Calu3 (cell line): Measurements from ENCODE around the gene MXRA7. TPM values are rescaled to one million over a fixed set of nuclear protein-coding genes. Genes with fewer than 3 reads are reported as not detected.
"Not testable (repeated sequence)": the region's sequence is repeated elsewhere in the genome, so short reads cannot be mapped to it uniquely, and the experiment has no call there.

Source experiments
- BruUV-seq: library from RNA; stranded (reverse); fragments of 400-500 nt; replicated peaks from 2 replicates; lab custom pipeline; 2021; lab: Mats Ljungman, UMichigan
- CTCF ChIA-PET: fragments of 300-600 bp; sonication (Branson Sonifier 250); formaldehyde crosslinking; loops from one replicate; lab custom pipeline; 2022; ENCODE audit warnings: antibody characterized with exemption; lab: Charles Lee
- DNase-seq: peaks from one replicate; pipeline ENCODE4 v3.0.0; 2022
- H3K27ac Mint-ChIP-seq: one replicate; pipeline ENCODE4 v1.8.0; 2022; ENCODE audit warnings: mixed read lengths; ENCODE audit not compliant: unreplicated experiment
- H3K27me3 Mint-ChIP-seq: one replicate; pipeline ENCODE4 v1.8.0; 2022; ENCODE audit warnings: mixed read lengths; ENCODE audit not compliant: unreplicated experiment
- H3K36me3 Mint-ChIP-seq: one replicate; pipeline ENCODE4 v1.8.0; 2022; ENCODE audit warnings: mild to moderate bottlenecking, moderate library complexity, mixed read lengths; ENCODE audit not compliant: insufficient read depth, unreplicated experiment
- H3K4me1 Mint-ChIP-seq: one replicate; pipeline ENCODE4 v1.8.0; 2022; ENCODE audit warnings: mild to moderate bottlenecking, low read depth, mixed read lengths; ENCODE audit not compliant: unreplicated experiment
- H3K4me3 Mint-ChIP-seq: one replicate; pipeline ENCODE4 v1.8.0; 2022; ENCODE audit warnings: mild to moderate bottlenecking, low read depth, moderate library complexity, mixed read lengths; ENCODE audit not compliant: unreplicated experiment
- H3K9me3 Mint-ChIP-seq: one replicate; pipeline ENCODE4 v1.8.0; 2022; ENCODE audit warnings: low read depth, mixed read lengths; ENCODE audit not compliant: unreplicated experiment
- CTCF ChIP-seq: fragments of 200-600 bp; IDR thresholded peaks from one replicate; pipeline ENCODE4 v1.8.0; 2022; ENCODE audit warnings: antibody characterized with exemption; ENCODE audit not compliant: unreplicated experiment
- intact Hi-C: fragments of 100-400 bp; cut with micrococcal nuclease; formaldehyde crosslinking; loops from one replicate; pipeline ENCODE4 v1.10.0; 2022; ENCODE audit not compliant: unreplicated experiment
- total RNA-seq: library from RNA; stranded (reverse); gene quantifications from 2 replicates; pipeline ENCODE4 v1.2.3, GENCODE V29; 2022

The MXRA7 gene
- total RNA-seq, 1 experiment from 2014 or later = 9.9 TPM

GRCh38 chr17:76641501-76641900 is 69.3 kb downstream of the MXRA7 start:
- TF ChIP-seq CTCF = no peak
- H3K4me1 Mint-ChIP-seq = peaks cover 64% of the 10 kb centered on the region
- peak overlapping the region; percentile 40 for H3K27ac Mint-ChIP-seq
- DNase-seq = peak; percentile 65
- H3K27me3 Mint-ChIP-seq = no peaks in the 10 kb centered on the region
- intact Hi-C loops = loop anchor here (1.0 to 10.0 kb wide), 2 partner anchors 40 to 73 kb away; partner anchors contain the start of gene MXRA7
- H3K36me3 Mint-ChIP-seq = peaks cover 32% of the 10 kb centered on the region
- H3K4me3 Mint-ChIP-seq = peak overlapping the region; percentile 72
- no TSS peak for BruUV-seq
- no peaks in the 10 kb centered on the region for H3K9me3 Mint-ChIP-seq
- CTCF ChIA-PET = no interaction called here

GRCh38 chr17:76640550-76641380 is 70.0 kb downstream of the MXRA7 start:
- Mint-ChIP-seq H3K9me3 (no peaks in the 10 kb centered on the region), H3K27ac (peak overlapping the region; percentile 40), H3K4me3 (peak overlapping the region; percentile 72), H3K27me3 (no peaks in the 10 kb centered on the region), H3K4me1 (peaks cover 57% of the 10 kb centered on the region), H3K36me3 (peaks cover 32% of the 10 kb centered on the region)
- intact Hi-C loops = loop anchor here (1.0 to 10.0 kb wide), 2 partner anchors 41 to 74 kb away; partner anchors contain the start of gene MXRA7
- DNase-seq = no peak
- CTCF ChIA-PET = no interaction called here
- BruUV-seq = TSS peak; percentile 13
- no peak for TF ChIP-seq CTCF

DNA sequence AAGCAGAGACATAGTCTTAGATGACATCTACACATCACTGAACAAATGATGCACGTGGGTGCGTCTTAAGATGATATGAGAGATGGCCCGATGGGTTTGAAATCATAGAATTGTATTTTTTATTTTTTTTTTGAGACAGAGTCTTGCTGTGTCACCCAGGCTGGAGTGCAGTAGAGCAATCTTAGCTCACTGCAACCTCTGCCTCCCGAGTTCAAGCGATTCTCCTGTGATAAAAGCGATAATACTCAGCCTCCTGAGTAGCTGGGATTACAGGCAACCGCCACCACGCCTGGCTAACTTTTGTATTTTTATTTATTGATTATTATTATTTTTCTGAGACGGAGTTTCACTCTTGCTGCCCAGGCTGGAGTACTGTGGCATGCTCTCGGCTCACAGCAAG is 72.5 kb downstream of the MXRA7 start:
- Mint-ChIP-seq H3K9me3 (no peaks in the 10 kb centered on the region), H3K4me1 (peaks cover 49% of the 10 kb centered on the region), H3K36me3 (peaks cover 27% of the 10 kb centered on the region), H3K27me3 (no peaks in the 10 kb centered on the region), H3K27ac (no peak overlapping the region), H3K4me3 (no peak overlapping the region)
- no peak for TF ChIP-seq CTCF
- no peak for DNase-seq
- CTCF ChIA-PET = interaction anchor here (0.6 to 1.7 kb wide), 2 partner anchors 14 to 125 kb away, joined by 3 to 5 read pairs; no protein-coding TSS in a partner anchor
- no TSS peak for BruUV-seq
- intact Hi-C loops = no loop called here

GRCh38 chr17:76636486-76637206 is 74.1 kb downstream of the MXRA7 start:
- H3K9me3 Mint-ChIP-seq, DNase-seq, H3K27me3 Mint-ChIP-seq, H3K4me3 Mint-ChIP-seq, intact Hi-C loops, H3K27ac Mint-ChIP-seq, BruUV-seq: not testable (repeated sequence)
- Mint-ChIP-seq H3K4me1 (peaks cover 46% of the 10 kb centered on the region), H3K36me3 (peaks cover 26% of the 10 kb centered on the region)
- CTCF ChIA-PET = interaction anchor here (0.5 kb wide), 1 partner anchor 15 kb away, joined by 4 read pairs; no protein-coding TSS in a partner anchor
